ENCODE data around the gene RGS17.

The RGS17 gene

DNA sequence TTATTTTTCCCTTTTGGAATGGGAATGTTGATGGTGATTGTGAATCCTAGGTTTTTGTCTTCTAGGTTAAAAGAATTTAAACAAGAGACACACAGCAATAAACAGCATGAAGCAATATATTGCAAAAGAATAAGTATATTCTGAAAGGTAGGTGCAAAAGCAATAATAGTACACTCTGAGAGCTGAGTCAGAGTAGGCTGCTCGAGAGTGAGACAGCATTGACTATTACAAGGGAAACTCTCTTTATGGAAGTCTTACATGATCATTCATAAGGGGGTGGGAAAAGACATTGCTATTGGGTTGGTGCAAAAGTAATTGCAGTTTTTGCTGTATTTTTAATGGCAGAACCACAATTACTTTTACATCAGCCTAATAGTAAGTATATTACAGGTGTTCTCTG is 173.3 kb downstream of the RGS17 start:
- CTCF ChIA-PET = no interaction called here

More for the DNA sequence above, 173.3 kb downstream of the RGS17 start:
- no peak for DNase-seq (ENCODE audit: low spot score)
- POLR2A ChIA-PET (ENCODE audit: low non-redundant PET) = no interaction called here
- TF ChIP-seq, protein P1, sequence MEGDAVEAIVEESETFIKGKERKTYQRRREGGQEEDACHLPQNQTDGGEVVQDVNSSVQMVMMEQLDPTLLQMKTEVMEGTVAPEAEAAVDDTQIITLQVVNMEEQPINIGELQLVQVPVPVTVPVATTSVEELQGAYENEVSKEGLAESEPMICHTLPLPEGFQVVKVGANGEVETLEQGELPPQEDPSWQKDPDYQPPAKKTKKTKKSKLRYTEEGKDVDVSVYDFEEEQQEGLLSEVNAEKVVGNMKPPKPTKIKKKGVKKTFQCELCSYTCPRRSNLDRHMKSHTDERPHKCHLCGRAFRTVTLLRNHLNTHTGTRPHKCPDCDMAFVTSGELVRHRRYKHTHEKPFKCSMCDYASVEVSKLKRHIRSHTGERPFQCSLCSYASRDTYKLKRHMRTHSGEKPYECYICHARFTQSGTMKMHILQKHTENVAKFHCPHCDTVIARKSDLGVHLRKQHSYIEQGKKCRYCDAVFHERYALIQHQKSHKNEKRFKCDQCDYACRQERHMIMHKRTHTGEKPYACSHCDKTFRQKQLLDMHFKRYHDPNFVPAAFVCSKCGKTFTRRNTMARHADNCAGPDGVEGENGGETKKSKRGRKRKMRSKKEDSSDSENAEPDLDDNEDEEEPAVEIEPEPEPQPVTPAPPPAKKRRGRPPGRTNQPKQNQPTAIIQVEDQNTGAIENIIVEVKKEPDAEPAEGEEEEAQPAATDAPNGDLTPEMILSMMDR (conservative IDR thresholded peaks at IDR 0.05; ENCODE audit: low read depth) = no peak
- no peak overlapping the region for H3K27ac ChIP-seq
